NB4 (cell line): ENCODE results near the gene SERPINA4.

ENCODE experiments used
- DNase-seq: peaks from one replicate; pipeline ENCODE4 v3.0.0; 2010; ENCODE audit warnings: low read depth
- H3K4me3 ChIP-seq: one replicate; pipeline ENCODE4 v1.5.1; 2011; ENCODE audit warnings: mild to moderate bottlenecking, low read depth, low read length, moderate library complexity
- CTCF ChIP-seq: IDR thresholded peaks from one replicate; pipeline ENCODE4 v1.5.1; 2012; ENCODE audit warnings: low read depth, low read length
- MYC ChIP-seq: IDR thresholded peaks from 2 replicates; pipeline ENCODE4 v1.6.1; 2011; ENCODE audit warnings: low read depth, low read length
- POLR2A ChIP-seq: IDR thresholded peaks from 2 replicates; pipeline ENCODE4 v1.6.1; 2011; ENCODE audit warnings: mild to moderate bottlenecking; ENCODE audit not compliant: insufficient read length; ENCODE audit errors: extremely low read depth
- TF ChIP-seq, protein P1 (sequence below): IDR thresholded peaks from 2 replicates; pipeline ENCODE4 v1.6.1; 2011; ENCODE audit warnings: low read depth, low read length

SERPINA4 gene

DNA sequence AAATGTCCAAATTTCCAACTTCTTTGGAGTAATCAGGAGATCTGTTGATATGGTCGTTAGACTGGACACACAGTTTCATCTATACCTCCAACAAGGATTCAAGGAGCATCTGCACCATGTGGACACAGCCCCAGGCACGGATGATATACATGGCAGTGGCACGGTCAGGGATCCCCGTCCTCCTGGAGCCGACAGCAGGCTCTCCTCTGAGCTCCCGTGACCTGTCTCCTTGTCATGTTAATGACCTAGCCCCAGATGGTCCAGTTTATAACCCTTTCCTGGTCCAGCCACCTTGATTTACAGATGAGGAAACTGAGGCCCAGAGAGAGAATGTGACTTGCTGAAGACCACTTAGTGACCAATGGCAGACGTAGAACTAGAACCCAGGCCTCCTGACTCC is 16.5 kb upstream of the SERPINA4 start:
- no peak overlapping the region for H3K4me3 ChIP-seq
- DNase-seq = no peak
- TF ChIP-seq, protein P1, sequence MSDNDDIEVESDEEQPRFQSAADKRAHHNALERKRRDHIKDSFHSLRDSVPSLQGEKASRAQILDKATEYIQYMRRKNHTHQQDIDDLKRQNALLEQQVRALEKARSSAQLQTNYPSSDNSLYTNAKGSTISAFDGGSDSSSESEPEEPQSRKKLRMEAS = no peak
- TF ChIP-seq MYC (no peak), POLR2A (no peak), CTCF (no peak)

GRCh38 chr14:94545131-94545841 is 16.0 kb upstream of the SERPINA4 start:
- H3K4me3 ChIP-seq = no peak overlapping the region
- DNase-seq = no peak
- no peak for TF ChIP-seq CTCF
- TF ChIP-seq POLR2A = no peak

- TF ChIP-seq POLR2A (no peak), CTCF (no peak), MYC (no peak)
- TF ChIP-seq, protein P1 = no peak
- H3K4me3 ChIP-seq = no peak overlapping the region
- no peak for DNase-seq
These were observed 14.0 kb upstream of the SERPINA4 start for GRCh38 chr14:94547151-94547680.

GRCh38 chr14:94547726-94548125 is 13.5 kb upstream of the SERPINA4 start:
- TF ChIP-seq MYC = no peak
- DNase-seq = no peak
- H3K4me3 ChIP-seq = no peak overlapping the region

GRCh38 chr14:94548131-94548998 is 12.9 kb upstream of the SERPINA4 start:
- no peak for TF ChIP-seq MYC
- TF ChIP-seq, protein P1 = no peak
- TF ChIP-seq CTCF = no peak
- TF ChIP-seq POLR2A = no peak
- no peak overlapping the region for H3K4me3 ChIP-seq
- DNase-seq = no peak

DNA sequence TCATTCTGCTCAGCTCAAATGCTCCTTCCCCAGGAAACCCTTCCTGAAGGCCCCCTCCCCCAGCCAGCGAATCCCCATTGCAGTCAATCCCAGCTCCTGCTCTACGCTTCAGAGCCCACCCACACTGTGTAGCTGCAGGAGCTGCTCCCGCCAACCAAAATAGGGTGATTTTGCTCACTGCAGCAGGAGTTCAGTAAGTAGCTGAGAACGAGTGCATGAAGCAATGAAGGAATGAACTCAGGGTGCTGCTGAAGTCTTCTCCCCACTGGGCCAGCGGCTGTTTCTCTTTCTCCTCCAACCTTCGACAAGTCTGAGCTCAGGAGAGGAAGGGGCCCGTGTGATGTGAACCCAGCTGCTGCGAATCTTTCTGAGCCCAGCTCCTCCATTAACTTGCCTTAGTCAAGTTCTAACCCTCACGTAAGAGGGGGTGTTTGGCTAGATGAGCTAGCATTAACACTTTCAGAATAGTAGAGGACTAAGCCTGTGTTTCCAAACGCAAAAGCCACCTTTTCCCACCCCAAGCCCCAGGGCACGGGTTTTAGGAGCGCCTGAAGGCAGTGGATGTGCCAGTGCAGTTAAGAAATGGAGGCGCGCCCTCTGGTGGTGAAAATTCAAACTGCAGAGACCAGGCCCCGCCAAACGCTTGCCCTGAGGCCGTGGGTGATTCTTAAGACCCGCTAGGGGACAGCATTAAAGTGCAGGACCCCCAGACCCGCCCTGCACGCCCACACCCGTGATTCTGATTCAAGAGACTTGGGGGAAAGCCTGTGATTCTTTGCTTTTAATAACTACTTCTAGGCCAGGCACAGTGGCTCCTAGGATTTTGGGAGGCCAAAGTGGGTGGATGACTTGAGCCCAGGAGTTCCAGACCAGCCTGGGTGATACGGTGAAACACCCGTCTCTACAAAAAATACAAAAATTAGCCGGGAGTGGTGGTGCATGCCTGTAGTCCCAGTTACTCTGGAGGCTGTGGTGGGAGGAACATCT is 11.9 kb upstream of the SERPINA4 start:
- no peak for TF ChIP-seq POLR2A
- TF ChIP-seq, protein P1 = no peak
- TF ChIP-seq CTCF = peak; percentile 79
- TF ChIP-seq MYC = no peak
- peak; percentile 64 for DNase-seq
- H3K4me3 ChIP-seq = no peak overlapping the region
